CD4-positive, alpha-beta T cell treated with Interleukin-6 at 100 ng/mL for 8 hours (primary cell): ENCODE measurements around the gene FXYD4.

Experiments
- DNase-seq: peaks from one replicate; pipeline ENCODE4 v3.0.0-alpha.2; 2020; ENCODE audit warnings: mixed read lengths, low spot score

FXYD4 gene

GRCh38 chr10:43344051-43344450, 27.4 kb upstream of the FXYD4 start:
- no peak for DNase-seq

- no peak for DNase-seq
Observed at GRCh38 chr10:43347997-43348396, 23.4 kb upstream of the FXYD4 start.

DNA sequence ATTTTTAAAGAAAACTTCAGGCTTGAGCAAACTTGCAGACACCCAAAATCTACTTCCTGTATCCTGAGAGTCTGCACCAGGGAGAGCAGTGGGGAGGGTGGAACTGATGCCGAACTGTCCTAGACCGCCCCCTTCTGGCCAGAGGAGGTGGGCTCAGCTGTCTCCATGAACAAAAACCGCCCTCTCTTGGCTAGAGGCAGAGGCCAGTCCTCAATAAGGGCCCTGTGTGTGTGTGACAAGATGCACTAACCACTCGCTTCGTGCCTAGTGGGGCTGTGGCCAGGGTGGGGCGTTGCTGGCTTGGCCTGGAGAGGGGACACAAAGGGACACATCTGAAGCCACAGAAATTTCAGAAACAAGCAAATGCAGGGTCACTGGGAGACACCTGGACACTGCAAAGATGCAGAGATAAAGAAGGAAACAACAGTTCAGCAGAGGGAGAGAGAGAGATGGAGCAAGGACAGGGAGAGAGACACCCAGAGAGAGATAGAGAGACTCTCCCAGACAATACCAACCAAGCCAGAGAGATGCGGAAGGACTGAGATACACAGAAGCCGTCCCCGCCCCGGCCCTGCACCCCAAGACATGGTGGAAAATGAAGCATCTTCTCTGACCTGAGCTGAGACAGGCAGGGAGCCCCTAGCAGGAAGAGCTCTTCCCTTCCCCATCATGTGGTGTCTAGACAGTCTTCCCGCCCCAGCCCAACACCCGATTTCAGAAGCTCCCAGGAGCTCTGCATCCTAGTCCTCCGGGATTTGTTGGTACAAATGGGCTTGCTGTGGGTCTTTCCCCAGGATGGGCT, 22.7 kb upstream of the FXYD4 start:
- DNase-seq, result peak; percentile 90

GRCh38 chr10:43350156-43350555, 21.3 kb upstream of the FXYD4 start:
- DNase-seq, result no peak

- DNase-seq, result no peak
Observed at GRCh38 chr10:43350686-43351085, 20.8 kb upstream of the FXYD4 start.

DNA sequence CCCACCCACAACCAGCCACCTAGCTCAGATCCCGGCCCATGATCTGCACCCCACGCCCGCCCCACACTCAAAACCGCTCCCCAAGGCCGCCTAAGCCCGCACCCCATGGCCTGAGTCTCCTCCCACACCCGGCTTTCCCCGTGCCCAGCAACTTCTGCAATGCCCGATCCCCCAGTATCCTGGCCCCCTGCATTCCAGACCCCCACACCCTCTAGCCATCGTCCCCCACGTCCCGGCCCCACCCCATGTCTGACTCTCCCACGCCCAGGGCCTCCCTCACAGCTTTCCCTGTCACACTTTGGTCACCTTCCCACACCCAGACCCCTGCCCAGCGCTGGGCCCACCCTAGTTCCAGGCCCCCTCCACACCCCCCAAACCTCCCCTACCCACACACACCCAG, 20.1 kb upstream of the FXYD4 start:
- DNase-seq, result no peak

GRCh38 chr10:43352951-43353350, 18.5 kb upstream of the FXYD4 start:
- DNase-seq, result no peak

- no peak for DNase-seq
Observed at GRCh38 chr10:43353495-43354329, 17.7 kb upstream of the FXYD4 start.

GRCh38 chr10:43354330-43354635, 17.2 kb upstream of the FXYD4 start:
- DNase-seq, result no peak

DNA sequence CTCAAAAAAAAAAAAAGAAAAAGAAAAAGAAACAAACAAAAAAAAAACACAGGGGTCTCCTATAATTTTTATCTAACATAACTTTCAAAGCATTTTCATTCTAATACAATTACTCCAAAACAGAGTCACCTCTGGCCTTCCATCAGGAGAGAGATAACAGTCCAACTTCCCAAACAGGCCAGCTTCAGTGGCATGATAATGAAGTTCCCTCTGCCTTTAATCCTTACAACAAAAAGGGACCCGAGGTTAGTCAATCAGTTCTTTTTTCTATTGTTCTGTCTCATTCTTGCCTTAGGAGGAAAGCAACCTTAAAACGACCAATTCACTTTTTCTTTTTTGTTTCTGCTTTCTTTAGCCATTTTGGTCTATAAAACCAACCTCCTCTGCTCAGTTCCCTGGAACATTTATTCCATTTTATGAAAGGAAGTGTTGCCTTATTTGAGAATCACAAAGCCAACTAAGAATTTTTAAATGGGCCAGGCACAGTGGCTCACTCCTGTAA, 16.5 kb upstream of the FXYD4 start:
- no peak for DNase-seq

GRCh38 chr10:43355749-43356371, 15.6 kb upstream of the FXYD4 start:
- no peak for DNase-seq

DNA sequence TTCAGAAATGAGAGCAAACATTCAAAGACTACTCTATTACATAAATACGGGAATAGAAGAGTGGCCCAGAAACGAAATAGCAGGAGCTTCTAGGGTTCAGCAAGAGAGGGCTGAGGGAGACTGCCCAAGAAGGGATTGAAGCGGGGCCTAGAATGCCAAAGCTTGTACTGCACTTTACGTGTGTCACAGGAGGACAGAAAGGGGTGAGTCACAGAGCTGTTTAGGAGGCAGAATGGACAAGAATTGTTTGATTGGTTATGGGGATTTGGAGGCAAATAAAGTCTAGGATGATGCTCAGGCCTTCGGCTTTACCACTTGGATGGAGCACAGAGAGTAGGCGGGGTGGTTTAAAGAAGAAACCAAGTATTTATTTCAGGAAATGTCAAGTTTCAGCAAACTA, 11.3 kb upstream of the FXYD4 start:
- DNase-seq, result no peak

GRCh38 chr10:43361547-43362190, 9.8 kb upstream of the FXYD4 start:
- DNase-seq, result peak; percentile 24

GRCh38 chr10:43362191-43362839, 9.1 kb upstream of the FXYD4 start:
- peak; percentile 99 for DNase-seq

GRCh38 chr10:43365001-43365400, 6.4 kb upstream of the FXYD4 start:
- DNase-seq, result no peak

DNA sequence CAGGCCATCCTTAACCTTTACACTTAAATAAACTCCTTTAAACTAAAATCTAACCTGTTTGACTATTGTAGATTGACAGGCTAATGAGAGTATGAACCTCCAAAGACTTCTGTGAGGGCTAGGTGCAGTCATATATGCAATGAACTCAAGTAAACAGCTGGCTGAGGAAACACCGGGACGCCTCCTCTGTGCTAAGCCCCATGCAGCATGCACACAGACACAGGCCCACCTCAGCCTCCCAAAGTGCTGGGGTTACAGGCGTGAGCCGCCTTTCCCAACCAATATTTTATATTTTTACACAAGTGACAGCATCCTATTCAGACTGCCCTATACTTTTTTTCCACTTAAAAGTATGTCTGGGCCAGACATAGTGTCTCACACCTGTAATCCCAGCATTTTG, 1.5 kb upstream of the FXYD4 start:
- DNase-seq, result no peak

DNA sequence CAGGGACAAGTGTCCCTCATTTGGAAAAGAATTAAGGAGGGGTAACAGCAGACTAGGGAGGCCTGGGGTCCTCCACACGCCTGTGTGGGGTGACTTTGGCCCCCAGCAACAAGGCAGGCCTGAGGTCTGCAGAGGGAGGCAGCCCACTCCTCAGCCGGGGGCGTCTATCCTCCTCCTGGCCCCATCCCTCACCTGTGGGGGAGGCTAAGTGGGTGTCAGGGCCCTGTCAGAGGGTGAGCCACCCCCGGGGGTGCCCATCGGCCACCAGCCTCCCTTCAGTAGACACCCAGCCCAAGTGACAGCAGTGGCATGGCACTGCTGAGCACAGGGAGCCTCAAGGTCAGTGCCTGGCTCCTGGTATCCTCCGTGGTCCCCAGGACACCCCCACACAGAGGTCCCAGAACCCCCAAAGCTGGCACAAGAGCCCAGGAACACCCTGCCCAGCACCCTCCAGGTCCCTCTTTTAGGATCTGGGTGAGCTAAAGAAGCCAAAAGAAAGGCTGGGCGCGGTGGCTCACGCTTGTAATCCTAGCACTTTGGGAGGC, 693 bp upstream of the FXYD4 start:
- no peak for DNase-seq

- DNase-seq, result no peak
Observed at GRCh38 chr10:43372765-43373361, 1.4 kb downstream of the FXYD4 start.

DNA sequence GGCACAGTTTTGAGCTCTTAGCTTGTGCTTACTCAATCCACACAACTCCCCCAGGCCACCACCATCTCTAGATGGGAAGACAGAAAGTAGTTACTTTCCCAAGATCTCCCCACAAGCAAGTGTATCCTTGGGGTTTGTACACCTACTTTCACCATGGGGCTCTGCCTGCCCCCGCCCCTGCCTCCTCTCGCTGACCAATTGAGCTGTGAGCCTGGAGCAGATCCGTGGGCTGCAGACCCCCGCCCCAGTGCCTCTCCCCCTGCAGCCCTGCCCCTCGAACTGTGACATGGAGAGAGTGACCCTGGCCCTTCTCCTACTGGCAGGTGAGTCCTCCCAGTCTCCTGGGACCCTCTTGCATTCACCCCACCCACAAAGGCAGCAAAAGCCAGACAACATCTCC, 2.0 kb downstream of the FXYD4 start:
- no peak for DNase-seq

DNA sequence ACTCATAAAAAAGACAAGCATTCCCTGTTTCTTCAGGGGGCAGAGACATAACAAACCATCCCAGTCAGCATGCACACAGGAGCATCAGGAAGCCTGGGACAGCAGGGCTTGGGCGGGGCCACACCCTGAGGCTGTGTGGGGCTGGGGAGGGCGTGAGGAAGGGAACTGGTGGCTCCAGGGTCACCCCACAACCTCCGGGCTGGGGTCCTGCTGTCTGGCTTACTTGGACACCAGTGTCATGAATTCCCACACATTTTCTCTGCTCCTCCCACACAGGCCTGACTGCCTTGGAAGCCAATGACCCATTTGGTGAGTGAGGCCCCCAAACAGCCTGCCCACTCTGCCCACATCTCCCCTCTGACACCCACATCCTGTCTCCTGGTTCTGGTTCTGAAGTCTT, 2.8 kb downstream of the FXYD4 start:
- DNase-seq, result no peak

DNA sequence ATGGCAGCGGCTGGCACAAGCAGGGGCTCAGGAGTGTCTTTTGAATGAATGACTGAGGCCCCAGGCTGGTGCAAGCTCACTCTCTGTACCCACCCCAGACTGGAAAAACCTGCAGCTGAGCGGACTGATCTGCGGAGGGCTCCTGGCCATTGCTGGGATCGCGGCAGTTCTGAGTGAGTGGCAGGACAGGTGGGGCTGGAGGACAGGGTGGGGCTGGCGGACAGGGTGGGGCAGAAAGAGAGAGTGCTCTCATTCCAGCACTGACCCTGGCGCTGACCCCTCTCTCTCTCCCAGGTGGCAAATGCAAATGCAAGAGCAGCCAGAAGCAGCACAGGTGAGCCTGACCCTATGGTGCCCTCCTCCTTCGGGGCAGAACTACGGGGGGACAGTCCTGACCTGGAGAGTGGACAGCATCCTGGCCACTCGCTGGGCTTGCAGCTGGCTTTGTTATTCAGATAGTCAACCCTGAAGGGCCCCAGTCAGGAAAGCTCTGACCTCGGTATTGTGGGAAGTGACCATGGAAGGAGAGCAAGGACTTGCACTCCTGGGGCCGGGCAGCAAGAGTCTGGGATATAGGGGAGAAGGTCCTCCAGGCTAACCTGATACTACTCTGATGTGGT, 4.1 kb downstream of the FXYD4 start:
- DNase-seq, result no peak
